Transverse colon (tissue), 4 donors: ENCODE results near the gene DOCK2. TPM values are rescaled to one million over a fixed set of nuclear protein-coding genes. Genes with fewer than 3 reads are reported as not detected.

Experiments used
- DNase-seq: peaks from one replicate; pipeline ENCODE4 v3.0.0-alpha.2; 2019
- H3K27ac ChIP-seq, 4 donors: fragments of 200-600 bp; sonication (generic); 2 replicates each; pipeline ENCODE4 v1.5.1; 2016 to 2018; ENCODE audit warnings: inconsistent platforms in 4 of 4
- H3K27me3 ChIP-seq: fragments of 200-600 bp; sonication (generic); 2 replicates; pipeline ENCODE4 v1.5.1; 2017; ENCODE audit warnings: inconsistent platforms
- H3K36me3 ChIP-seq, 4 donors: fragments of 200-600 bp; sonication (generic); 2 replicates each; pipeline ENCODE4 v1.5.1; 2017 to 2019; ENCODE audit warnings: inconsistent platforms in 4 of 4
- H3K4me1 ChIP-seq, 4 donors: fragments of 200-600 bp; sonication (generic); 2 replicates each; pipeline ENCODE4 v1.5.1; 2017 to 2020; ENCODE audit warnings: inconsistent platforms in 4 of 4
- H3K4me3 ChIP-seq, 4 donors: fragments of 200-600 bp; sonication (generic); 1 replicate in 1 of 4; 2 replicates in 3 of 4; pipeline versions ENCODE4 v1.5.1 to v1.6.1; 2017 to 2019; ENCODE audit warnings: inconsistent platforms in 4 of 4
- H3K9me3 ChIP-seq, 2 donors: fragments of 200-600 bp; sonication (generic); 2 replicates each; pipeline ENCODE4 v1.5.1; 2017 to 2019; ENCODE audit warnings: inconsistent platforms in 2 of 2
- EP300 ChIP-seq: sonication (generic); formaldehyde crosslinking; IDR thresholded peaks from one replicate; pipeline ENCODE4 v1.6.1; 2017; ENCODE audit warnings: antibody characterized with exemption, low read depth
- POLR2A ChIP-seq: fragments of 450-650 bp; IDR thresholded peaks from one replicate; pipeline ENCODE4 v1.6.1; 2016; ENCODE audit warnings: antibody characterized with exemption, mild to moderate bottlenecking, moderate library complexity
- POLR2AphosphoS5 ChIP-seq, 3 donors: sonication (generic); formaldehyde crosslinking; IDR thresholded peaks; one replicate each; pipeline ENCODE4 v1.6.1; 2016; ENCODE audit warnings: antibody characterized with exemption in 3 of 3
- WGBS, 2 donors: methylation state at CpG; one replicate each; pipeline ENCODE4 v1.1.5; 2018; ENCODE audit warnings: low coverage in 1 of 2; 5-methylcytosine and 5-hydroxymethylcytosine counted together
- in situ Hi-C, 4 donors: fragments of 200-750 bp; cut with MboI; loops; one replicate each; pipeline versions ENCODE4 v1.15.0 to v1.15.1; 2017; ENCODE audit warnings: low sequenced_read_pairs in 3 of 4, low pct_ligation_motif_present in 1 of 4, low pct_unique_long_range_greater_than_20kb in 1 of 4
- intact Hi-C: fragments of 100-400 bp; cut with DNase I; formaldehyde crosslinking; loops from one replicate; pipeline ENCODE4 v1.15.1; 2023; ENCODE audit warnings: low total_unique reads
- total RNA-seq, 4 donors: library from RNA; depleted of rRNA; stranded (reverse); fragments of >200 nt; gene quantifications; one replicate each; pipeline ENCODE4 v1.1.0, GENCODE V29; 2016
- TF ChIP-seq, protein P1 (sequence below), 5 experiments: fragments of 200-600 bp in 3 of 5; fragments of 450-650 bp in 2 of 5; sonication (generic) in 3 of 5; IDR thresholded peaks; 1 replicate in 2 of 5; 2 replicates in 3 of 5; pipeline ENCODE4 v1.5.1; 2016 to 2017; ENCODE audit warnings: antibody characterized with exemption in 5 of 5, inconsistent platforms in 3 of 5, mild to moderate bottlenecking in 2 of 5, moderate library complexity in 1 of 5

The DOCK2 gene
- total RNA-seq, 4 donors from 2014 or later: 8.3 to 24.0 (median 14.3) TPM

DNA sequence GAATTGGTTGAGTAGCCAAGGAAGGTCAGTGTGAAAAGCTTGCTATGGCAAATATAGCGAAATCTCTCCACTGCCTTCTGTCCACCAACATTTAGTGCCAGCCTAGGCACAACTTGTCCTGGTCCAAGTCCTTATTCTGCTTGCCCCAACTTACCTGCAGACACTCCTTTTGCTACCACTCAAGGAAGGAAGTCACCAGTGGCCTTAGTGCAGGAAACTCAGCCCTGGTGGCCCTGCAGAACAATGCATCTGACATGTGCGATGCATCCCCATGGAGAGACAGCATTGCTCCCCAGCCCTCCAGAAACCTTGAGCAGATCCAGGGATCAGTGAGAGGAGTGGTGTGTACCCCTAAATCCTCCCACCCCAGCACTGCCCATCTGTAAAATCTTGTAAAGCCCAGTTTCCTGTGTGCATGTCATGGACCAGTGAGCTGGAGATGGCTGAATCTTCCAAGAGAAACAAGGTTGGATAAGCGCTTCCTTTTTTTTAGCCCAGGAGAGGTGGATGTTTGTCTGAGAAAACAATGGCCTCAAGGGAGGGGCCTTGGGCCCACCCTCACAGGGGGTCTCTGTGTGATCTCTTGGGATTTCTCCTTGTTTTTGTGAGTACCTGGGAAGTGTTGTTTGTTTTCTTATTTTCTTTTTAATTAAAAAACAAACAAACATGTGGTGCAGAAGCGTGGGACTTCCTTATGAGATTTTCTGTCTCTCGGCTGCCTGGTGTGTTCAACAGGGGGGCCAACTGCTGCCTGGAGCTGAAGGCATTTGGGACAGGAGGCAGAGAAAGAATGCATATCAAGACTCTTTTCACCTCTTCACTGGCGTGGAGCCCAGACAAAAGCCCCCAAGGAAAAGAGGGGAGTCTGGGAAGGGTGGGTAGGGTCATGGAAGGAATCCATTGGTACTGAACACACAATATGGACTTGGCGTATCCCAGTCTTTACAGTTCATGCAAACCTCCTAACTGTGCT is 472.3 kb downstream of the DOCK2 start:
- no peak for TF ChIP-seq POLR2A
- TF ChIP-seq, protein P1, sequence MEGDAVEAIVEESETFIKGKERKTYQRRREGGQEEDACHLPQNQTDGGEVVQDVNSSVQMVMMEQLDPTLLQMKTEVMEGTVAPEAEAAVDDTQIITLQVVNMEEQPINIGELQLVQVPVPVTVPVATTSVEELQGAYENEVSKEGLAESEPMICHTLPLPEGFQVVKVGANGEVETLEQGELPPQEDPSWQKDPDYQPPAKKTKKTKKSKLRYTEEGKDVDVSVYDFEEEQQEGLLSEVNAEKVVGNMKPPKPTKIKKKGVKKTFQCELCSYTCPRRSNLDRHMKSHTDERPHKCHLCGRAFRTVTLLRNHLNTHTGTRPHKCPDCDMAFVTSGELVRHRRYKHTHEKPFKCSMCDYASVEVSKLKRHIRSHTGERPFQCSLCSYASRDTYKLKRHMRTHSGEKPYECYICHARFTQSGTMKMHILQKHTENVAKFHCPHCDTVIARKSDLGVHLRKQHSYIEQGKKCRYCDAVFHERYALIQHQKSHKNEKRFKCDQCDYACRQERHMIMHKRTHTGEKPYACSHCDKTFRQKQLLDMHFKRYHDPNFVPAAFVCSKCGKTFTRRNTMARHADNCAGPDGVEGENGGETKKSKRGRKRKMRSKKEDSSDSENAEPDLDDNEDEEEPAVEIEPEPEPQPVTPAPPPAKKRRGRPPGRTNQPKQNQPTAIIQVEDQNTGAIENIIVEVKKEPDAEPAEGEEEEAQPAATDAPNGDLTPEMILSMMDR (IDR thresholded peaks at IDR 0.05): no peak
- no peak for TF ChIP-seq POLR2AphosphoS5 (IDR thresholded peaks at IDR 0.05)
- no peak for TF ChIP-seq EP300
- Histone ChIP-seq H3K4me1 (no peaks in the 10 kb centered on the region), H3K27ac (no peak overlapping the region), H3K9me3 (no peaks in the 10 kb centered on the region), H3K27me3 (no peaks in the 10 kb centered on the region), H3K36me3 (no peaks in the 10 kb centered on the region), H3K4me3 (no peak overlapping the region)
- 60 to 67% methylated on average over 4 to 7 of the region's 7 CpGs for whole genome bisulfite sequencing, 2 donors
- in situ Hi-C loops: loop anchor here in 1 of 4 donors (10.0 kb wide), 1 partner anchor 75 kb away; no protein-coding TSS in a partner anchor
- intact Hi-C loops: no loop called here
- DNase-seq: no peak

DNA sequence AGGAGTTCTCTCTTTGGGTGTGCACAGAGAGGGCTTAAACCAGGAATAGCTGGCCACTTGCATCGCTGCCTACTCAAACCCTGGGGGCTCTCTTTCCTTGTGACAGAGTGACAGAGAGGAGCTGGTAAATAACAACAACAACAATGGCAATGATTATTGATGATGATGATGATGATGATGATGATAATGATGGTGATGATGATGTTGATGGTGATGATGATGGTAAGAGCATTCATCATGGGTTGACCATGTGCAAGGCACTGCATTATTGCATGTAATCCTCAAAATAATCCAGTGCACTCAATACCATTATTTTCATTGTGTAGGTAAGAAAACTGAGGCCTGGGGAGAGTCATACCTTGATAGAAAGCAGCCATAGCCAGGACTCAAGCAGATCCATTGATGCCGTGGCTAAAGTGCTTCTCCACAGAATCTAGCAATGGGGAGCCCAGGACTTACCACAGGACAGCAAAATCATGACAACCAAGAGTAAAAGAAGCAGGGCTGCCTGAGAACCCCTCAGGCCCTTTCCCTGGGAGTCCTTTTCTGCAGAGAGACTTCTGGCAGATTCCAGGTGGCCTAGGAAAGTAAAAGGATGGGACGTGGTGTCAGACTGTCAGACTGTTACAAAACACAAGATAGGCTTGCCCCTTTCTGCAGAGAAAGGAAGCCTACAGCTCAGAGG is 473.5 kb downstream of the DOCK2 start:
- TF ChIP-seq POLR2AphosphoS5 (IDR thresholded peaks at IDR 0.05) (no peak), POLR2A (no peak), EP300 (no peak)
- TF ChIP-seq, protein P1 (IDR thresholded peaks at IDR 0.05): no peak
- H3K27me3 ChIP-seq: no peaks in the 10 kb centered on the region
- DNase-seq: no peak
- no peaks in the 10 kb centered on the region for H3K36me3 ChIP-seq
- WGBS, 2 donors: 58 to 62% methylated on average over 2 to 3 of the region's 3 CpGs
- intact Hi-C loops: no loop called here
- in situ Hi-C loops: no loop called here
- H3K9me3 ChIP-seq: no peaks in the 10 kb centered on the region
- H3K4me3 ChIP-seq: no peak overlapping the region
- H3K27ac ChIP-seq: no peak overlapping the region
- H3K4me1 ChIP-seq: no peaks in the 10 kb centered on the region

DNA sequence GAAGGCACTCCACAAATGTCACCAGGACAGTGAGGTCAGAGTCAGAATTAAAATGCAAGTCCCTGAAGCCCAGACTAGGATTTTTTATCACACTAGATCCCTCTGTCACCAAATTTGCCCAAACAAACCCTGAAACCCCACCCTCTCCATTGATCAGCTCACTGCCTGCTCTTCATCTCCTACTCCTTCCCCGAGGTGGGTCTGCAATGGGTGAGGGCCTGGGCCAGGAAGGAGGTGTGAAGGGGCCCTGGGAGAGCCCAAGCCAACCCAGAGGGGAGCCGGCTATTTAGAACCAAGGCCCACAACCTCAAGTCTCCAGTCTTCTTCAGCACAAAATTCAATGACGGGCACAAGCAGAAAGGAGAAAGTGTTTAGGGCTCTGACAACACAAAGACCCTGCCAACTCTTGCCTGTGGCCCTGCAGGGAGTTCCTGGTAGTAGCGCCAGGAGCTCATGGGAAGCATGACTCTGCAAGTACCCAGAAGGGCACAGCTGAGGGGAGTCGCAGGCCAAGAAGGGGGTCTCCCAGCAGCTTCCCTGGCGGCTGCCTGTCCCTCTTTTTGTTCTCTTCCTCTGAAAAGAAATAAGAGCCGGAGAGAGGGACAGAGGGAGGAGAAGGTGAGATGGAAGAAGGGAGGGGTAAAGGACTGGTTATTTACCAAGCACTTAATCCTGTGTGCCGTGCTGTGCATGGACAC is 474.2 kb downstream of the DOCK2 start:
- Histone ChIP-seq H3K27me3 (no peaks in the 10 kb centered on the region), H3K36me3 (no peaks in the 10 kb centered on the region), H3K4me3 (no peak overlapping the region), H3K27ac (no peak overlapping the region), H3K4me1 (no peaks in the 10 kb centered on the region), H3K9me3 (no peaks in the 10 kb centered on the region)
- in situ Hi-C loops (no loop called here), intact Hi-C loops (no loop called here)
- 64 to 69% methylated on average over 3 to 7 of the region's 8 CpGs for WGBS, 2 donors
- DNase-seq: no peak
- TF ChIP-seq POLR2AphosphoS5 (IDR thresholded peaks at IDR 0.05) (no peak), POLR2A (no peak), EP300 (no peak)
- TF ChIP-seq, protein P1 (IDR thresholded peaks at IDR 0.05): no peak
